GM19324 (cell line): ENCODE data around the gene GMFB.
A peak's percentile ranks its signal among the peaks of the same experiment; 100 is the strongest.

ENCODE experiments used
- ATAC-seq: cut with Tn5 transposase; IDR thresholded peaks from one replicate; pipeline ENCODE4 v1.9.1; 2021; ENCODE audit warnings: mild to moderate bottlenecking, moderate library complexity; ENCODE audit not compliant: unreplicated experiment, low FRiP score

GMFB gene

DNA sequence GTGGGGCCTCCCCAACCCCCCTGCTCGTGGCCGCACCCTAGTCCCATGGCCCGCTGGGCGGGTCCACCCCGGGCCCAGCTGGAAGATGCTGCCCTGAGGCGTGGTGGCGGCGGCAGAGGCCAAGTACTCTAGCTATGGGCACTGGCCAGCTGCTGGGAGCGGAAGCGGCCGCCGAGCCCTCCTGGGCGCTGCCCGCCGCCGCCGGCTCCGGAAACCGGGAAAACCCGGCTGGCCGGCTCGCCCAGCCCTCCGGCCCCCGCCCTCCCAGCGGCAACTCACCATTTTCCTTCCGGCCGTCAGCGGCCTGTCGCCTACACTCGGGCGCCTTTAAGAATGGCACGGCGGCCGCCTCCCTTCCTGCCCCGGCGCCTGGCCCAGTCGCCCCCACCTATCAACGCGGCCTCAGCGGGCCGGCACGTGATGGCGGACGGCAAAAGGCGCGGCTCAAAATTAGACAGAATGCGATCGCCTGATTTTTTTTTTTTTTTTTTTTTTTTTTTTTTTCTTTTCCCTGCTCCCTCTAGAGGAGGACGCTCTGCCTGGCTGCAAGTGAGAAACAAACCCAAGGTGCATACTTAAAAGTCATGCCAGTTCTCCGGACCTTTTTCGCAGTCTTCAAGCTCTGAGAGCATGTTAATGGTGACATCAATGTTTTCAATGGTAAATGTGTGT lies at the start of gene GMFB:
TSS of gene GMFB (minus strand) at position 335 of the 672 bp plus-strand sequence. CDS start at position 282, 53 bp downstream.
- ATAC-seq = peak; percentile 96

DNA sequence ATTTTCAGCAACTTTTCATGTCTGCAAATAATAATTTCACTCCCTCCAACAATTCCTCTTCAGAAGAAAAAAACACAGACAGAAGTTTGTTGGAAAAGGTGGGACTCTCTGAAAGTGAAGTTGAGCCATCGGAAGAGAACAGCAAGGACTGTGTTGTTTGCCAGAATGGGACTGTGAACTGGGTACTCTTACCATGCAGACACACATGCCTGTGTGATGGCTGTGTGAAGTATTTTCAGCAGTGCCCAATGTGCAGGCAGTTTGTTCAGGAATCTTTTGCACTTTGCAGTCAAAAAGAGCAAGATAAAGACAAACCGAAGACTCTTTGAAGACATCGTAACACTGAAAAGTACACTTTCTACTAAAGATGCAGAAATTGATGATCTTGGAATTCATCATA lies 49.3 kb upstream of the GMFB start:
- no peak for ATAC-seq

DNA sequence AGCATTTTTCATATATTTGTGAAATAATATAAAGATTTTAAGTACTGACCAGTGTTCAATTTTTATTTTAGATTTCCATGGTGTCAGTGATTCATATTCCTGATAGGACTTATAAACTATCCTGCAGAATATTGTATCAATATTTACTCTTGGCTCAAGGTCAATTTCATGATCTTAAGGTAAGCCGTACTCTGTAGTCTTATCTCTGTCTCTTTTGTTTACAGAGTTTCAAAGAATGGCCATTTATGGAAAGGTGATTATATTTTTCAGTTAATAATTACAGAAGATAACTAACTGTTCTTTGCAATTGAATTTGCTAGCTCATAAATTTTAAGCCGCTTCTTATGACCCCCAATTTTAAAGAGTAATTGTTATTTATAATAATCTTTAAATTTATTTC lies 48.9 kb upstream of the GMFB start:
- no peak for ATAC-seq

DNA sequence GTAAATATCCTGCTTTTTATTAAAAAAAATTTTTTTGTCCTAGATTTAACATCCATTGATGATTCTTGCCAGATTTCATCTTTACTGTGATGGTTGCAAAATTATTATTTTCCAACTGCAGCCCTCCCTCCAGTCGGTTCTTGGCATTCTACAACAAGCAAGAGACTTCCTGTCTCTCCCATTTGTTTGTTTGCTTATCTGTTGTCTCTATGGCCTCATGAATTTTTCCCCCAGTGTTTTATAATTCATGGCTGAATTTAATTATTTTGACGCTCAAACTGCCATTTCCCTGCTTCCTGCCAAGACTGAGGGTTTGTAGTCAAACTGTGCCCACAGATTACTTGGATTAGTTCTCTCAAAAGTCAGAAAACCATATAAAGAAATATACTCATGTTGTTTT lies 46.9 kb upstream of the GMFB start:
- ATAC-seq = no peak

DNA sequence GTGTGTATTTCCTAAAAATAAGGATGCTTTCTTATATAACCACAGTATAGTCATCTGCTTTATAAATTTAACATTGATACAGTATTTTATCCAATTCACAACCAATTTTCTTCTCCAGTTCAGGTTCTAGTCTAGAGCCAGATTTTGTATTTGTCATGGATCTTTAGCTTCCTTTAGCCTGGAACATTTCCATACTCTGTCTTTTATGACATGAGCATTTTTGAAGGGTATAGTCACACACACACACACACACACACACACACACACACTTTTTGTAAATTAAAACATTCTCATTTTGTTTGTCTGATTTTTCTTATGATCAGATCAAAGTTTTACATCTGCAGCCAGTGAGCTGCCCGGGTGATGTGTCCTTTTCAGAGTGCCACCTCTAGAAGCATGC lies 46.3 kb upstream of the GMFB start:
- no peak for ATAC-seq

DNA sequence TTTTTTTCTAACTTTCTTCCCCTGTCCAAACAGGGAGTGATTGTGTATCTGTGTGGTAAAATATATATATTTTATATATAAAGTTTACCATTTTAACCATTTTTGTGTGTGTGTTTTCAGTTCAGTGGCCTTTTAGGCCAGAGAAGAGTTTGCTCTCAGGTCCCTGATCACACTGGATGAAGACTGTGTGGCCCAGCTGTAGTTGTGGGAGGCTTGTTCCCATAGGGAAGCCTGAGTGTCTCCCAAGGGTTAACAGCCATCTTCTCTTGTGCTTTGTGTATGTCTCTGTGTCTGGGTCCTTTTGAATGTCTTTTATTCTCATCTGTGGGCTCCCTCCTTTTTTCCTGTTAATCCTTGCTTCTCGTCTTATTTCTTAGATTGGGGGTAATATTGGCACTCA lies 44.3 kb upstream of the GMFB start:
- no peak for ATAC-seq

DNA sequence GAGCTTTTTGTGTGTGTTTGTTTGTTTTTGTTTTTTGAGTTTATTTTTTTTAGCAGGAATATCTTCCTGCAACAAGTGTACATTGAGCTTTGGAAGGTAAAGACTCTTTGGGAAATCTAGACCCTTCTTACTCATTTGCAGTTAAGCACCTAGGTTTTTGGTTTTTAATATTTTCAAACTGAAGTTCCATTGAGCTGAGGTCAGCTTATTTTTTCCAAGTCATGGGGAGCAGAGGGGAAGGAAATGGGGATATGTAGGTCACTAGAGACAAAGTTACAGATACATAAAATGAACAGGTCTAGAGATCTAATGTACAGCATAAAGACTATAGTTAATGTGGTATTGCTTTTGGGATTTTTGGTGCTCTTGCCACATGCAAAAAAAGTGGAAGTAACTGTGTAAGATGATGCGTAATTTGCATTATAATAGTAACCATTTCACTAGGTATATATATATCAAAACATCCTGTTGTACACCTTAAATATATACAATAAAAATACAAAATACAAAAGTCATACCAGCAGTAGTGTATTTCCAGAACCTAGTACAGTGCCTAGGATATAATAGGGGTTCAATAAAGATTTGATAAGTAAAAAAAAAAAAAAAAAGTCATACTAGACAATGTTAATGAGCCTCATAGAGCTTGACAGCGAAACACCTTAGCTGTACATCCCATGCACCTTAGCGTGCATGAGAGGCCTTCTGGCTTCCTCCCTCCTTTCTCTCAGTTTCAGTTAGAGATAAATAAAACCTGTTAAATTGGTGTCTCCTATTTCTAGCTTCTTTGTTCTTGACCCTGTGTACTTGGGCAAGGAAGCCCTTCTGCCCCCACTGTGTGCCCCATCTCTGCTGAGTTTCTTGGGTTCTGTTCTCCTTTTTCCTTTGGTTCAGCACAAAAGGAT lies 43.6 kb upstream of the GMFB start:
- ATAC-seq = no peak

DNA sequence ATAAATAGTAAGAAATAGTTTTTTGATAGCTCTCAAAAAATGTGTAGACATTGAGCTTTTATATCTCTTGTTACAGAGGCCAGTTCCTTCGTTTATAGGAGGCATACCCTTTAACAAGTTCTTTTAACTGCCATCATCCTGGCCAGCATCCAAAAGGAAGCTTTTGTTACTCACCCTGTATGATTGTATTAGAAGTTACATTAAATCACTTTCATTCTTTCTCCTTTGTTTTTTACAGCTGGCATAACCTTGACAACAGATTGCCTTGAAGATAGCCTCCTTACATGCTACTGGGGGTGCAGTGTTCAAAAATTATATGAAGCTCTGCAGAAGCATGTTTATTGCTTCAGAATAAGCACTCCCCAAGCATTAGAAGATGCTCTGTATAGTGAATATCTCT lies 41.0 kb upstream of the GMFB start:
- no peak for ATAC-seq

DNA sequence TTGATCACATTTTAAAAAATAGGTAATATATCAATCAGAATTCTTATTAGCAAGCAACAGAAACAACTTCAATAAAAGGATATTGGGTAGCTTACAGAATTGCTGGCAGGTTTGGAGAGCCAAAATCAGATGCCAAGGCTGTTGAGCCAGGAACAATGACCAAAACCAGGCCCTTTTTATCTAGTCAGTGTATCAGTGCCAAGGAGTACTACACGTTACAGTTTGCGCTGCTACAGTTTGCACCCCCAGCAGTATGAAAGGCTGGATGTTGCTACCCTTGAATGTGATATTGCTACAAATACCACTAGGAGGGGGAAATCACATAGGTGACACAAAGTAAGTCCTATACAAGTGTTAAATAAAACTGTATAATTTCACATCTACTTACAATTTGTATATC lies 40.2 kb upstream of the GMFB start:
- no peak for ATAC-seq

DNA sequence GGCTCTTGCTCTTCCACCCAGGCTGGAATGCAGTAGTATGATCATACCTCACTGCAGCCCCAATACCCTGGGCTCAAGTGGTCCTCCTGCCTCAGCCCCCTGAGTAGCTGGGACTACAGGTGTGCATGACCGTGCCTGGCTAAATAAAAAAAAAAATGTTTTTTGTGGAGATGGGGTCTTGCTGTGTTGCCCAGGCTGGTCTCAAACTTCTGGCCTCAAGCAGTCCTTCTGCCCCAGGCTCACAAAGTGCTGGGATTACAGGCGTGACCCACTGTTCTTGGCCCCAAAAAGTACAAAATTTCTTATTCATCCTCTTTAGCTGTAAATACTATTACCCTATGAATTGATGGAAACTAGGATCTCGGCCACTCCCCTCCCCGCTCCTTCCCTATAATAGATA lies 35.6 kb upstream of the GMFB start:
- no peak for ATAC-seq

DNA sequence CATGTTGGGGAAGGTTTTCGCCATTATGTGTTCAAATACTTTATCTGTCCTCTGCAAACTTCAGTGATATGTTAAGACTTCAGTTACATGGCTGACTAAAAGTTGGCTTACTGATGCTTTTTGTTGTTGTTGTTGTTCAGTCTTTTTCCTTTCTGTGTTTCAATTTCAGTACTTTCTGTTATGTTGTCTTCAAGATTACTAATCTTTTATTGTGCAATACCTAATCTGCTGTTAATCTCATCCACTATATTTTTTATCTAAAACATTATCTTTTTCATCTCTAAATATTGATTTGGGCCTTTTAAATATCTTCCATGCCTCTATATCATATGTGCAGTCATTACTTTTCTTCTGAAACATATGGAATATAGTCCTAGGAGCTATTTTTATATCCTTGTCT lies 27.9 kb upstream of the GMFB start:
- no peak for ATAC-seq

DNA sequence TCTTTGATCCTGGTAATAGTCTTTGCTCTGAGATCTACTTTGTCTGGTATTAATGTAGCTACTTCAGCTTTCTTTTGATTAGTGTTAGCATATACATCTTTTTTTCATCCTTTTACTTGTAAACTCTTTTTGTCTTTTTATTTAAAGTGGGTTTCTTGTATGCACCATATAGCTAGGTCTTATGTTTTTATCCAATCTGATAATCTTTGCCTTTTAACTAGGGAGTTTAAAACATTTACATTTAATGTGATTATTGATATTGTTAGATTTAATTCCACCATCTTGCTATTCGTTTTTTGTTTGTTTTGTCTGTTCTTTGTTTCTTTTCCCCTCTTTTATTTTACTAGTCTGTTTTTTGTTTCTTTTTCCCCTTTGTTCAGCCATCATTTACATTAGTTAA lies 26.9 kb upstream of the GMFB start:
- no peak for ATAC-seq

DNA sequence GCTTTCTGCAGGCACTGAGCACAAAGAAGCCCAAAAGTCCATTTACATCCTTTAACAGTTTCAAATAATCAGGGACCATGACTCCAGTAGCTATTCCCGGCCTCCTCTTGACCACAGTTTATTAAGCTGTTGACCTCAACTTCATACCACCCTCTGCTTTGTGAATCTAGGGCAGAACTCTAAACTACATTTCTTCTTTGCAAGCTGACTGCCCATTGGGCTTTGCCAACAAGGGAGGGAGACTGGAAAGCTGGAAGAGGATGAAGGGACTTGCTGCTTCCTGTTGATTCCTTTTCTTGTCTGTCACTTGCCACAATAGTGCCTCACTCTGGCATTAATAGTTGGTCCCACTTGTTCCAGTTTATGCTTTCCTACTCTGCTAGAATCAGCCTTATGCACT lies 23.6 kb upstream of the GMFB start:
- no peak for ATAC-seq

DNA sequence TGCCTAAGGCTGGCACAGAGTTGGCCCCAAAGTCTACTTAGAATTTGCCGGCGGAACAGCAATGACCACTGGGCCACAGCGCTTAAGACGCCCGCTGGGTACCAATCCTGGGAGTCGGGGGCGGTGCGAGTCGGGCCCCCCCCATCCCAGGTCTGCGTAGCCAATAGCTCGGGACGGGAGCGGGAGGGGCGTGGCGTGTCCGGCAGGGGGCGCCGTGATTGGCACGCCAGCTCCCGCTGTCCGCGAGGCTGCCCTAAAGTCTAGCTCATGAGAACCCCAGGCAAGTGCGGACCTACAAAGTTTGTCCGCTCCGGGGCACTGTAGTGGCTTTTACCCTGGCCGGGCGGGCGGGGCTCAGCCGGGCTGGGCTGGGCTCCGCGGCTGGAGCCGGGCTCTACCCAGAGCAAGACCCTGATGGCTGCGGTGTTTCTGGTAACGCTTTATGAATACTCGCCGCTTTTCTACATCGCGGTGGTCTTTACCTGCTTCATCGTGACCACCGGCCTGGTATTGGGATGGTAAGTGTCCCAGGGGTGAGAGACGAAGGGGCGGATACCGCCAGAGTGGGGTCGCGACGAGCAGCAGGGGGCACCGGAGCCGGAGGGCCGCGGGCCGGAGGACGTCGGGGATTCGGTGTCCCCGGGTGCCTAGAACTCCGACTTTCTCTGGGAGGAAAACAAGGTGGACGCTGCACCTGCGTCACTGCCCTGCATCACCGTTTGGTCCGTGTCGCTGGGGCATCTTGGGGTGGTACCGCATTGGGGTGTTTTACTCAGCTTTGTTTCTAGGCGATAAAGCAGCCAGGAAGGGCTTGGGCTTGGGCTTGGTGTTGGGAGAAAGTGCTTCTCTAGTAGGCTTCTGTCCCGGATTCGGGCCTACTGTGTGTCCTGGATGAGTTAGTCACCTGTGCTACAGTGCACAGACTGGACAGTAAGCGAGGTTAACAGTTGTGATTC lies 21.0 kb upstream of the GMFB start, which contains the start of gene CGRRF1:
TSS of gene CGRRF1 (plus strand) at position 361 of the 956 bp plus-strand sequence. CDS start at position 415, 54 bp downstream.
- ATAC-seq = peak; percentile 99

DNA sequence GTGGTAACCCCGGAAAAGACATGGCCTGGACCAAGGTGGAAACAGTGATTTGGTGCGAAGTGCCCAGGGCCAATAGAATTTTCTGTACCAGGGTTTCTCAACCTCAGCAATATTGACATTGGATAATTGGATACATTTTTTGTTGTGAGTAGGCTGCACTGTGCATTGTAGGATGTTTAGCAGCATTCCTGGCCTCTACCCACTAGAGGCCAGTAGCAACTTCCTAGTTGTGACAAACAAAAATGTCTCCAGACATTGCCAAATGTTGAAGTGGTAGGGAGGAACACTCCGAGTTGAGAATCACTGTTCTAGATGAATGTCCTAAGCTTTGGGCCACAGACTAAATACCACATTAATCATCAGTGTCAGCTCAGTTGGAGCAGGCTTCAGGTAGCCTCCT lies 14.7 kb upstream of the GMFB start:
- ATAC-seq = no peak

DNA sequence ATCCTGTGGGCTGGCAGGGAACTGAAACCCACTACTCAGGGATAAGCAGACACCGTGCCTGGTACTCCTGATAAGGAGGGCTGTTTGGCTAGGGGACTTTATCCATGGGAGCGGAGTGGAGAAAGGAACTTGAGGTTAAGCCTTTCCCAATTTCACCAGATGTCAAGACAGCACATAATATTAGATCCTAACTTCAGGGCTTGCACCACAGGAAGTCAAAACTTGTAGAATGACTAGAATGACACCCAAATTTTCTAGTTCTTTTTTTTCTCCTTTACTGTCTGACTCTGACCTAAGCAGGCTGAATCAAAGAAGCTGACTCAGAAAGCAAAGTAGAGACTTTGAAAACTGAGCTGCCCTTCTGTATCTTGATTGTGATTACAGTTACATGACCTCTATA lies 13.8 kb upstream of the GMFB start:
- no peak for ATAC-seq

DNA sequence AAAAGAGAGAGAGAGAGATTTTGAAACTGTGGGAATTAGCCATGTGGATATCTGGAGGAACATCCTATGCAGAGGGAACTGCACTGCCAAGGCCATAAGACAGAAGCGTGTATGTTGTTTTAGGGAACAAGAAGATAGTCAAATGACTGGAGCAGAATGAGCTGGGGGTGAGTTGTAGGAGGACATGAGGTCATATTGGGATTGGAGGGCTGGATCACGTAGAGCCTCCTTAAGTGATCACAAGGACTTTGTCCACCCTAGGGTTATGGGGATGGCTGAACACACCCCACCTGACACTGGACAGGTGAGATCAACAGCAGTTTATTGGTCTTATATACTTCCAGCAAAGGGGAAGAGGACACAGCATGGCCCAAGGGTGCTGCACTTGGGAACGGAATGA lies 12.7 kb upstream of the GMFB start:
- ATAC-seq = no peak

DNA sequence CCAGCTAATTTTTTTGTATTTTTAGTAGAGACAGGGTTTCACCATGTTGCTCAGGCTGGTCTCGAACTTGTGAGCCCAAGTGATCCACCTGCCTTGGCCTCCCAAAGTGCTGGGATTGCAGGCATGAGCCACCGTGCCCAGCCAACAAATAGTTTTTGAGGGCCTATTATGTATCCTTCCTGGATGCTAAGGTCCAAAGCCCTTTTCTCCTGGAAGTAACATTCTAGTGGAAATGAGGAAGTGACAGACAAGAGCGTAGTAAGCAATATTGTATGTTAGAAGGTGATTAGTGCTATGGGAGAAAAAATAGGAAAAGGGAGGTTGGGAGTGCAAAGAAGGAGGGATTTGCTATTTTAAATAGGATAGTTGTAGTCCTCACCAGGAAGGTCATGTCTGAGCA lies 12.0 kb upstream of the GMFB start:
- no peak for ATAC-seq

DNA sequence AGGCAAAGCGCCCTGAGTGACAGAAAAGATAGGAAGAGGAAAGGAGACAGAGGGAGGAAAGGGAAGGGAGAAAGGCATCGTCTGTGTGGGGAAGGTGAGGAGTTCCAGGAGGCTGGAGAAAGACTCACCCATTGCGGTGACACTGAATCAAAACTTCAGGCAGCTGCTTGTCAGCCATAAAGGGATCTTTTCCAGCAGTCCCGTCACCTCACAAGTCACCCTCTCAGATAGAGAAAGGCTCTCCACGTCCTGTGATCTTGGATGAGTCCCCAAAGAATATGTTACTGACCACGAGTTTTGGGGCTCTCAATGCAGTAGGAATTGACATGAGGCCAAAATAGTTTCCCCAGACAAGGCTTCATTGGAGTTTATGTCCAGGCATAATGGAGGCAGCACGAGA lies 9.8 kb upstream of the GMFB start:
- no peak for ATAC-seq

DNA sequence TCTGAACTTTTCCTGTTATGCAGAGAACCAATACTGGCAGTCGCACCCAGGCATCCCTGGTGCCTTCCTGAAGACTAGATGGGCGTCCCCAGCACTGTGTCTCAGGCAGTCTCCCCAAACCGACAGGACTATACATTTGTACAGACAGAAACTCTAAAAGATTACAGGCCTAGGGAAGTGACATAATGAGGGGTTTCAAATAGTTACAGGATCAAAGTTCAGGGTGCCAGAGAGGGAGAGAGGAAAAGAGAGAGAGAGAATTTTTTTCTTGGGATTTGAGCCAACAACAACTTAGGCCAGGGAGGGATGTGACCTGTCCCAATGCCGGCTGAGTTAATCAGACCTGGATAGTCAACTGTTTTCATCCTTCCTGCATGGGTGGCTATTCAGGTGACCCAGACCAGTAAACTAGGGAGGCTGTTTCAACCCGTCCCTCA lies 9.3 kb upstream of the GMFB start:
- ATAC-seq = no peak

DNA sequence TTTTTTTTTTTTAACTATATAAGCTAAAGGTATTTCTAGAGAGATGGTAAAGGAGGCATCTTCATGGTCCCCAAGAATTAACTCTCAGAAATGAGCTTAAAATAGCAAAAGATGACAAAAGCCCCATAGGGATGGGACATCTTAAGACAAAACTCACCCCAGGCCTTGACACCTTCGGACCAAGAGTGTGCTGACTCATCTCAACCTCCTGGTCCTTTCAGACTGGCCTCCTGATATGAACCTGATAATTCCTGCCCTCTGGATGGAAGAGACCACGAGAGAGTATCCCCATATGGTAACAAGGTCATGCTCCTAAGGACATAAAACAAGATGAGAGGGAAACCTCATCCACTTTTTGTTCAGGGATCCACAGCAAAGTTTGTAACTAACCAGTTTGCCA lies 8.4 kb upstream of the GMFB start:
- ATAC-seq = no peak
